Stimulated activated CD8-positive, alpha-beta memory T cell treated with anti-CD3 and anti-CD28 coated beads, Interleukin-2, amount 100 ng/mL, for 1 hour (primary cell): Measurements from ENCODE around the gene FANCM.

Source experiments
- DNase-seq, 2 donors: peaks; one replicate each; pipeline ENCODE4 v3.0.0-alpha.2; 2020; ENCODE audit warnings: low read depth in 2 of 2

The FANCM gene

DNA sequence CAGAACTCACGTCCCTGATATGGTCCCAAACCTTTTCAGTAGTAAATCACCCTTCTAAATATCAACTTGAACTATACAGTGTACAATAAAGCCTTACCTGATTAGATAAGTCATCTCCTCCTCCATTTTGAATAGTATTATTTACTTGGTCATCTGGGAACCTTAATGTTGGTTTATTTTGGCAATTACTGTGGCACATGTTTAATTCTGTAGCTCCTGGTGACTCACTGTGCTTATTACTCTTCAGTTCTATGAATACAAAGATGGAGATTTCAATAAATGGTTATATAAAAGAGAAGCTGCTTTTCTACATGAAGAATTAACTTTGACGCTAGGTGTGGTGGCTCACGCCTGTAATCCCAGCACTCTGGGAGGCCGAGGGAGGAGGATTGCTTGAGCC is 91.8 kb downstream of the FANCM start:
- DNase-seq: no peak

GRCh38 chr14:45238988-45239387 is 103.3 kb downstream of the FANCM start:
- DNase-seq: no peak

DNA sequence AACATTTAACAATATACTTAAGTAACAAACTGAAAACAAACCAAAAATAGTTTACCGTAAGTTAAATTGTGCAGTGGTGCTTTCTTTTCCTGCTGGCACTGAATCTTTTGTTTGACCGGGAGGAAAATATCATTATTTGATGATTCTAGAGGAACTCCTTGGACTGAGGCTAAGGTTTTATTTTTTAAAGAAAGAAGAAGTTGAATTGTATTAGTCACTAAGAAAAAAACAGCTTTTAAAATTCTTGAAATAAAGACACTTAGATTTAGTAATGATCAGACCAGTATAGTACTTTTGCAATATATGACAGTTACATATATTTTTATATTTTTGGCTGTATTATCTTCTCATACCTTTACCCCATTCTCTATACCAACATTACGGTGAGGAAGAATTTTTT is 107.0 kb downstream of the FANCM start:
- DNase-seq: no peak

- no peak for DNase-seq
Measured at GRCh38 chr14:45246151-45246550, 110.4 kb downstream of the FANCM start.

GRCh38 chr14:45246691-45247090 is 111.0 kb downstream of the FANCM start:
- DNase-seq: no peak

DNA sequence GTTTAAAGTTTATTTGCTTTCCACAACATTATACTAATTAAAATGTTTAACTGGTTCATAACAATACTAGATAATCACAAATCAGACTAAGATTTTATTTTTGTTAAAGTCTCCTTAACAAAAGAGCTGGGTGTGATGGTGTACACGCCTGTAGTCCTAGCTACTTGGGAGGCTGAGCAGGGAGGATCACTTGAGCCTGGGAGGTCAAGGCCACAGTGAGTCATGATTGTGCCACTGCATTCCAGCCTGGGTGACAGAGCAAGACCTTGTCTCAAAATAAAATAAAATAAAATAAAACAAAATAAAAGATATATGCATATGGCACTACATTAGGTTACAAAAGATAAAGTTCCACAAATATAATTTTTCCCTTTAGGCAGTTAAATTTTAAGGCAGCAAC is 111.7 kb downstream of the FANCM start:
- no peak for DNase-seq

DNA sequence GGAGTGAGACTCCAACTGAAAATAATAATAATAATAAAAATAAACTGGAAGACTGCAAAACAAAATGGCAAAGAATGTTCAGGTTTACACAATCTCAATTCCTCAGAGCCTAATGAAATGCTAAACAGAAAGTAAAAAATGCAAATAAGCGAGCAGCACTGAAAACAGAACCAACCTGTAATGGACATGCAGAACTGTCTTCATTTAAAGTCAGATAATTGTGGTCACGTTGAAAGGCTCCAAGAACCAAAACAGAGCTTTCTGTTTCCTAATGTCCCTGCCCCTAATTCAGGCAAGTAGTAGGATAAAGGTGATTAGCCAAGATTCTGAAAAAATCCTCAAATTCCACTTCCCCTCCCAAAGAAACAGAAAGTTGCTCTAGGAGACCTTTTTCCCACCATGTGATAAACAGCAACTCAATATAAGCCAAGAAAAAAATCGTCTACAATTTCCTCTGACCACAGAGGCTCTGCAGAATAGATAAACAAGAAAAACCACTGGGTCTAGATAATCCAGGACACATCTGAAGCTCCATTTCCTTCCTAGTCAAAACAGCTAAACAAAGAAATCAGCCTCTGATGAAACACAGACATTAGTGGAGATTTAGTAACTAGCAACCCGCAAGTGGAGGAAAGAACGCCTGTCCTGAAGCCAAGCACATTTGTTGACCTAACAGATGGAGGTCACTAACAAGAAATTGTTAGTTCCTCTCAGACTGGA is 114.3 kb downstream of the FANCM start:
- no peak for DNase-seq
